ENCODE measurements around the gene ALK.

- TF ChIP-seq CTCF (IDR thresholded peaks at IDR 0.05; ENCODE audit: low read length) (no peak), EZH2 (IDR thresholded peaks at IDR 0.05; ENCODE audit: borderline replicate concordance, low read length) (no peak)
Measured at GRCh38 chr2:29261003-29261402, 660.4 kb downstream of the ALK start.
